Measurements from ENCODE around the gene KANSL3.
"Not testable (repeated sequence)": the region's sequence is repeated elsewhere in the genome, so short reads cannot be mapped to it uniquely, and the experiment has no call there.

Gene KANSL3

GRCh38 chr2:96656540-96656939 is 18.4 kb upstream of the KANSL3 start:
- FAIRE-seq, result no peak

GRCh38 chr2:96655526-96655925 is 17.4 kb upstream of the KANSL3 start:
- no peak for DNase-seq (ENCODE audit: insufficient read length, low spot score)
- no peak for FAIRE-seq

More at GRCh38 chr2:96656540-96656939, 18.4 kb upstream of the KANSL3 start:
- no peak for DNase-seq (ENCODE audit: insufficient read length, low spot score)

GRCh38 chr2:96654791-96655190 is 16.7 kb upstream of the KANSL3 start:
- not testable (repeated sequence) for FAIRE-seq; DNase-seq (ENCODE audit: insufficient read length, low spot score)

- FAIRE-seq, result no peak
Measured at GRCh38 chr2:96651793-96652192, 13.7 kb upstream of the KANSL3 start.

GRCh38 chr2:96649342-96649741 is 11.2 kb upstream of the KANSL3 start:
- peak; percentile 46 for FAIRE-seq
- no peak for DNase-seq (ENCODE audit: insufficient read length, low spot score)

More at GRCh38 chr2:96651793-96652192, 13.7 kb upstream of the KANSL3 start:
- DNase-seq (ENCODE audit: insufficient read length, low spot score), result no peak

- FAIRE-seq (peak; percentile 89), DNase-seq (ENCODE audit: insufficient read length, low spot score) (no peak)
Measured at GRCh38 chr2:96648306-96648930, 10.3 kb upstream of the KANSL3 start.

- FAIRE-seq, result no peak
- DNase-seq (ENCODE audit: insufficient read length, low spot score), result no peak
Measured at GRCh38 chr2:96647681-96648080, 9.6 kb upstream of the KANSL3 start.

GRCh38 chr2:96642564-96643360 is 4.7 kb upstream of the KANSL3 start, which contains the start of gene FER1L5:
Gene FER1L5, plus strand, starts transcription at chr2:96642764. Its CDS starts 73 bp downstream, at chr2:96642837.
- DNase-seq (ENCODE audit: insufficient read length, low spot score), result peak; percentile 97
- FAIRE-seq, result peak; percentile 92

- FAIRE-seq, result peak; percentile 68
- peak; percentile 87 for DNase-seq (ENCODE audit: insufficient read length, low spot score)
Measured at GRCh38 chr2:96637385-96638143, 548 bp downstream of the KANSL3 start.

GRCh38 chr2:96636551-96637171 is 1.5 kb downstream of the KANSL3 start:
- FAIRE-seq, result no peak
- no peak for DNase-seq (ENCODE audit: insufficient read length, low spot score)

GRCh38 chr2:96633641-96634040 is 4.5 kb downstream of the KANSL3 start:
- no peak for FAIRE-seq

GRCh38 chr2:96631804-96632435 is 6.2 kb downstream of the KANSL3 start:
- no peak for FAIRE-seq
- DNase-seq (ENCODE audit: insufficient read length, low spot score), result no peak

More at GRCh38 chr2:96633641-96634040, 4.5 kb downstream of the KANSL3 start:
- DNase-seq (ENCODE audit: insufficient read length, low spot score), result no peak

- FAIRE-seq (no peak), DNase-seq (ENCODE audit: insufficient read length, low spot score) (no peak)
Measured at GRCh38 chr2:96626553-96626942, 11.6 kb downstream of the KANSL3 start.

GRCh38 chr2:96625571-96626552 is 12.2 kb downstream of the KANSL3 start:
- FAIRE-seq (no peak), DNase-seq (ENCODE audit: insufficient read length, low spot score) (no peak)

- FAIRE-seq (no peak), DNase-seq (ENCODE audit: insufficient read length, low spot score) (no peak)
Measured at GRCh38 chr2:96623116-96623515, 15.0 kb downstream of the KANSL3 start.

- DNase-seq (ENCODE audit: insufficient read length, low spot score) (no peak), FAIRE-seq (no peak)
Measured at GRCh38 chr2:96622544-96622943, 15.6 kb downstream of the KANSL3 start.

GRCh38 chr2:96618596-96619283 is 19.4 kb downstream of the KANSL3 start:
- DNase-seq (ENCODE audit: insufficient read length, low spot score), result no peak
- FAIRE-seq, result no peak

GRCh38 chr2:96617012-96617411 is 21.1 kb downstream of the KANSL3 start:
- FAIRE-seq (no peak), DNase-seq (ENCODE audit: insufficient read length, low spot score) (no peak)

- DNase-seq (ENCODE audit: insufficient read length, low spot score), result no peak
Measured at GRCh38 chr2:96616535-96616934, 21.6 kb downstream of the KANSL3 start.

More at GRCh38 chr2:96616535-96616934, 21.6 kb downstream of the KANSL3 start:
- no peak for FAIRE-seq

All from HTR-8/SVneo (cell line).